ENCODE results near the gene IKZF2.

- no peak for TF ChIP-seq ELF4 (IDR thresholded peaks at IDR 0.05)
- no peak for TF ChIP-seq SP1 (IDR thresholded peaks at IDR 0.05)
- TF ChIP-seq FOXK2 (IDR thresholded peaks at IDR 0.05), result no peak
- TF ChIP-seq LEF1 (IDR thresholded peaks at IDR 0.05; ENCODE audit: borderline replicate concordance), result no peak
- no peak for TF ChIP-seq FOXM1 (IDR thresholded peaks at IDR 0.05; ENCODE audit: borderline replicate concordance)
- no peak for TF ChIP-seq TARDBP (IDR thresholded peaks at IDR 0.05)
These were observed 107.8 kb downstream of the IKZF2 start for GRCh38 chr2:213043566-213043965.

All from HEK293T (cell line).